Neural cell (in vitro differentiated cells): ENCODE results near the gene SLC44A2.
A peak's percentile ranks its signal among the peaks of the same experiment; 100 is the strongest.

Source experiments
- EP300 ChIP-seq: fragments of 450-650 bp; conservative IDR thresholded peaks from 2 replicates; pipeline ENCODE4 v1.6.1; 2014; ENCODE audit warnings: antibody characterized with exemption, mild to moderate bottlenecking, moderate library complexity; ENCODE audit not compliant: poor library complexity, severe bottlenecking
- EZH2 ChIP-seq: fragments of 200-600, 300-800 bp; shearing (Covaris generic), sonication (generic); IDR thresholded peaks from 2 replicates; pipeline ENCODE4 v1.6.1; 2014; ENCODE audit warnings: antibody characterized with exemption, low read length, borderline replicate concordance, mild to moderate bottlenecking; ENCODE audit not compliant: insufficient read depth, poor library complexity, severe bottlenecking
- MXI1 ChIP-seq: fragments of 450-650 bp; conservative IDR thresholded peaks from 2 replicates; pipeline ENCODE4 v1.6.1; 2014; ENCODE audit warnings: antibody characterized with exemption, mild to moderate bottlenecking; ENCODE audit not compliant: poor library complexity, severe bottlenecking
- POLR2AphosphoS5 ChIP-seq: IDR thresholded peaks from 2 replicates; pipeline ENCODE4 v1.6.1; 2012
- RAD21 ChIP-seq: fragments of 450-650 bp; conservative IDR thresholded peaks from 2 replicates; pipeline ENCODE4 v1.6.1; 2014; ENCODE audit warnings: antibody characterized with exemption, mild to moderate bottlenecking, moderate library complexity
- REST ChIP-seq: IDR thresholded peaks from 2 replicates; pipeline ENCODE4 v1.6.1; 2012; ENCODE audit warnings: borderline replicate concordance
- SMC3 ChIP-seq: fragments of 450-650 bp; conservative IDR thresholded peaks from 2 replicates; pipeline ENCODE4 v1.6.1; 2014; ENCODE audit warnings: antibody characterized with exemption, mild to moderate bottlenecking, moderate library complexity; ENCODE audit not compliant: poor library complexity
- TAF1 ChIP-seq: IDR thresholded peaks from 2 replicates; pipeline ENCODE4 v1.6.1; 2012; ENCODE audit warnings: low read depth
- TF ChIP-seq, protein P1 (sequence below): fragments of 450-650 bp; IDR thresholded peaks from 2 replicates; pipeline ENCODE4 v1.5.1; 2014; ENCODE audit warnings: antibody characterized with exemption, mild to moderate bottlenecking, moderate library complexity; ENCODE audit not compliant: poor library complexity, severe bottlenecking

DNA sequence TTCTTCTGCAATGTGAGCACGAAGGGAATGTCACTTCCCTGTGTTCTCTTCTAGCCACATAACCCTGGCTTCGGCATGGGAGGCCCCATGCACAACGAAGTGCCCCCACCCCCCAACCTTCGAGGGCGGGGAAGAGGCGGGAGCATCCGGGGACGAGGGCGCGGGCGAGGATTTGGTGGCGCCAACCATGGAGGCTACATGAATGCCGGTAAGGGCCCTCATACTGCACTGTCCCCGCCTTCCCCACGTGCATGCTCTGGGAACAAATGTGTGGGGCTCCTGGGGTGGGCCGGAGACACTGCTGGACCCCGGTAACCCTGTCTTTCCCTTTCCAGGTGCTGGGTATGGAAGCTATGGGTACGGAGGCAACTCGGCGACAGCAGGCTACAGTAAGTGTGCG lies 58.2 kb downstream of the SLC44A2 start:
- TF ChIP-seq, protein P1, sequence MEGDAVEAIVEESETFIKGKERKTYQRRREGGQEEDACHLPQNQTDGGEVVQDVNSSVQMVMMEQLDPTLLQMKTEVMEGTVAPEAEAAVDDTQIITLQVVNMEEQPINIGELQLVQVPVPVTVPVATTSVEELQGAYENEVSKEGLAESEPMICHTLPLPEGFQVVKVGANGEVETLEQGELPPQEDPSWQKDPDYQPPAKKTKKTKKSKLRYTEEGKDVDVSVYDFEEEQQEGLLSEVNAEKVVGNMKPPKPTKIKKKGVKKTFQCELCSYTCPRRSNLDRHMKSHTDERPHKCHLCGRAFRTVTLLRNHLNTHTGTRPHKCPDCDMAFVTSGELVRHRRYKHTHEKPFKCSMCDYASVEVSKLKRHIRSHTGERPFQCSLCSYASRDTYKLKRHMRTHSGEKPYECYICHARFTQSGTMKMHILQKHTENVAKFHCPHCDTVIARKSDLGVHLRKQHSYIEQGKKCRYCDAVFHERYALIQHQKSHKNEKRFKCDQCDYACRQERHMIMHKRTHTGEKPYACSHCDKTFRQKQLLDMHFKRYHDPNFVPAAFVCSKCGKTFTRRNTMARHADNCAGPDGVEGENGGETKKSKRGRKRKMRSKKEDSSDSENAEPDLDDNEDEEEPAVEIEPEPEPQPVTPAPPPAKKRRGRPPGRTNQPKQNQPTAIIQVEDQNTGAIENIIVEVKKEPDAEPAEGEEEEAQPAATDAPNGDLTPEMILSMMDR = no peak
- no peak for TF ChIP-seq EZH2
- TF ChIP-seq POLR2AphosphoS5 = peak; percentile 14
- TF ChIP-seq MXI1 = no peak
- no peak for TF ChIP-seq REST
- TF ChIP-seq EP300 = no peak
- TF ChIP-seq TAF1 = no peak
- no peak for TF ChIP-seq RAD21
- no peak for TF ChIP-seq SMC3
